Stimulated activated CD8-positive, alpha-beta memory T cell treated with anti-CD3 and anti-CD28 coated beads, Interleukin-2, amount 100 ng/mL, for 1 hour (primary cell): Measurements from ENCODE around the gene FBXW7.

ENCODE experiments used
- DNase-seq, 2 donors: peaks; one replicate each; pipeline ENCODE4 v3.0.0-alpha.2; 2020; ENCODE audit warnings: low read depth in 2 of 2

FBXW7 gene

GRCh38 chr4:152471251-152471792 lies 64.6 kb downstream of the FBXW7 start:
- no peak for DNase-seq

GRCh38 chr4:152468408-152468807 lies 67.5 kb downstream of the FBXW7 start:
- no peak for DNase-seq

- no peak for DNase-seq
Measured at GRCh38 chr4:152467101-152467500, 68.8 kb downstream of the FBXW7 start.

- DNase-seq = no peak
Measured at GRCh38 chr4:152464030-152464823, 71.7 kb downstream of the FBXW7 start.

GRCh38 chr4:152463562-152463961 lies 72.3 kb downstream of the FBXW7 start:
- DNase-seq = no peak

- DNase-seq = no peak
Measured at GRCh38 chr4:152462695-152463094, 73.2 kb downstream of the FBXW7 start.

GRCh38 chr4:152462047-152462446 lies 73.8 kb downstream of the FBXW7 start:
- DNase-seq = no peak

GRCh38 chr4:152460488-152460887 lies 75.4 kb downstream of the FBXW7 start:
- no peak for DNase-seq

GRCh38 chr4:152459326-152459725 lies 76.6 kb downstream of the FBXW7 start:
- DNase-seq = no peak

GRCh38 chr4:152458801-152459302 lies 77.0 kb downstream of the FBXW7 start:
- DNase-seq = no peak

GRCh38 chr4:152456609-152457008 lies 79.3 kb downstream of the FBXW7 start:
- no peak for DNase-seq

GRCh38 chr4:152455311-152455710 lies 80.6 kb downstream of the FBXW7 start:
- no peak for DNase-seq

GRCh38 chr4:152454398-152455011 lies 81.4 kb downstream of the FBXW7 start:
- DNase-seq = no peak

- DNase-seq = no peak
Measured at GRCh38 chr4:152451496-152451895, 84.4 kb downstream of the FBXW7 start.

- no peak for DNase-seq
Measured at GRCh38 chr4:152448854-152449253, 87.0 kb downstream of the FBXW7 start.

- DNase-seq = no peak
Measured at GRCh38 chr4:152448038-152448707, 87.7 kb downstream of the FBXW7 start.

GRCh38 chr4:152443859-152444258 lies 92.0 kb downstream of the FBXW7 start:
- no peak for DNase-seq

- no peak for DNase-seq
Measured at GRCh38 chr4:152437561-152437960, 98.3 kb downstream of the FBXW7 start.

- DNase-seq = no peak
Measured at GRCh38 chr4:152436384-152436783, 99.5 kb downstream of the FBXW7 start.

- DNase-seq = no peak
Measured at GRCh38 chr4:152434011-152434410, 101.9 kb downstream of the FBXW7 start.

- no peak for DNase-seq
Measured at GRCh38 chr4:152431784-152432183, 104.1 kb downstream of the FBXW7 start.

- DNase-seq = no peak
Measured at GRCh38 chr4:152431291-152431690, 104.6 kb downstream of the FBXW7 start.
